HEK293 (cell line): Measurements from ENCODE around the gene GC.

Experiments
- CTCF ChIA-PET: fragments of 350-600 bp; formaldehyde crosslinking; extraction: SDS; loops from one replicate; lab custom pipeline; 2021; ENCODE audit warnings: antibody characterized with exemption; lab: Yijun Ruan, JAX
- POLR2A ChIA-PET: fragments of 300-600 bp; formaldehyde crosslinking; extraction: SDS; loops from one replicate; lab custom pipeline; 2020; ENCODE audit warnings: antibody characterized with exemption, inconsistent platforms; lab: Yijun Ruan, JAX
- H3K27ac ChIP-seq: fragments of 200-500 bp; sonication (Bioruptor generic); 2 replicates; pipeline ENCODE4 v1.5.1; 2014; ENCODE audit warnings: low read depth, low read length, control low read depth, inconsistent platforms; ENCODE audit errors: extremely low read depth
- H3K36me3 ChIP-seq, 2 experiments: fragments of 200-500 bp in 1 of 2; sonication (Bioruptor generic) in 1 of 2; 1 replicate in 1 of 2; 2 replicates in 1 of 2; pipeline ENCODE4 v1.5.1; 2014 to 2017; ENCODE audit warnings: inconsistent platforms in 2 of 2, low read length in 2 of 2; ENCODE audit not compliant: control insufficient read depth in 2 of 2, insufficient read depth in 1 of 2
- H3K4me1 ChIP-seq: fragments of 200-500 bp; sonication (Bioruptor generic); 2 replicates; pipeline ENCODE4 v1.5.1; 2014; ENCODE audit warnings: mild to moderate bottlenecking, low read length, inconsistent platforms; ENCODE audit not compliant: control insufficient read depth, insufficient read depth
- H3K4me3 ChIP-seq: 2 replicates; pipeline ENCODE4 v1.5.1; 2011; ENCODE audit warnings: low read depth, mild to moderate bottlenecking, control low read depth, low read length, moderate library complexity
- H3K9me3 ChIP-seq: fragments of 200-500 bp; sonication (Bioruptor generic); 2 replicates; pipeline ENCODE4 v1.5.1; 2014; ENCODE audit warnings: low read depth, low read length, inconsistent platforms; ENCODE audit not compliant: control insufficient read depth, insufficient read depth
- GLIS1 ChIP-seq: fragments of 450-650 bp; formaldehyde crosslinking; IDR thresholded peaks from 2 replicates; pipeline ENCODE4 v1.5.1; 2016; ENCODE audit warnings: missing biosample characterization, missing genetic modification characterization
- KLF16 ChIP-seq: fragments of 450-650 bp; formaldehyde crosslinking; IDR thresholded peaks from 2 replicates; pipeline ENCODE4 v1.5.1; 2017; ENCODE audit warnings: missing biosample characterization, missing genetic modification characterization
- SALL2 ChIP-seq: fragments of 450-650 bp; formaldehyde crosslinking; IDR thresholded peaks from 2 replicates; pipeline ENCODE4 v1.5.0; 2017; ENCODE audit warnings: missing biosample characterization, mild to moderate bottlenecking, missing genetic modification characterization, borderline replicate concordance
- SP7 ChIP-seq: fragments of 450-650 bp; formaldehyde crosslinking; IDR thresholded peaks from 2 replicates; pipeline ENCODE4 v1.5.1; 2016; ENCODE audit warnings: missing biosample characterization, missing genetic modification characterization
- ZNF2 ChIP-seq: fragments of 450-650 bp; formaldehyde crosslinking; IDR thresholded peaks from 2 replicates; pipeline ENCODE4 v1.5.1; 2016; ENCODE audit warnings: missing biosample characterization, missing genetic modification characterization
- ZNF202 ChIP-seq: fragments of 450-650 bp; formaldehyde crosslinking; IDR thresholded peaks from 2 replicates; pipeline ENCODE4 v1.5.1; 2016; ENCODE audit warnings: missing biosample characterization, missing genetic modification characterization, borderline replicate concordance
- ZNF239 ChIP-seq: fragments of 450-650 bp; formaldehyde crosslinking; IDR thresholded peaks from 2 replicates; pipeline ENCODE4 v1.5.1; 2016; ENCODE audit warnings: missing biosample characterization, missing genetic modification characterization
- ZNF24 ChIP-seq: fragments of 450-650 bp; formaldehyde crosslinking; IDR thresholded peaks from 2 replicates; pipeline ENCODE4 v1.5.1; 2016; ENCODE audit warnings: missing biosample characterization, missing genetic modification characterization
- ZNF248 ChIP-seq: fragments of 450-650 bp; formaldehyde crosslinking; IDR thresholded peaks from 2 replicates; pipeline ENCODE4 v1.5.1; 2017; ENCODE audit warnings: missing biosample characterization, missing genetic modification characterization
- ZNF37A ChIP-seq: fragments of 450-650 bp; IDR thresholded peaks from 2 replicates; pipeline ENCODE4 v1.5.1; 2018; ENCODE audit warnings: missing biosample characterization, missing genetic modification characterization
- ZNF394 ChIP-seq: fragments of 450-650 bp; formaldehyde crosslinking; IDR thresholded peaks from 2 replicates; pipeline ENCODE4 v1.5.1; 2016; ENCODE audit warnings: missing biosample characterization, missing genetic modification characterization, mild to moderate bottlenecking, moderate library complexity, borderline replicate concordance
- ZNF510 ChIP-seq: fragments of 450-650 bp; formaldehyde crosslinking; IDR thresholded peaks from 2 replicates; pipeline ENCODE4 v1.5.1; 2018; ENCODE audit warnings: mild to moderate bottlenecking, missing genetic modification characterization, missing biosample characterization; ENCODE audit not compliant: insufficient replicate concordance
- ZNF626 ChIP-seq: fragments of 450-650 bp; sonication (Bioruptor Pico); formaldehyde crosslinking; IDR thresholded peaks from 2 replicates; pipeline ENCODE4 v1.5.1; 2018; ENCODE audit warnings: missing biosample characterization, missing genetic modification characterization, inconsistent platforms
- ZNF654 ChIP-seq: fragments of 450-650 bp; formaldehyde crosslinking; IDR thresholded peaks from 2 replicates; pipeline ENCODE4 v1.5.1; 2016; ENCODE audit warnings: low read depth, missing biosample characterization, missing genetic modification characterization
- ZNF660 ChIP-seq: fragments of 450-650 bp; IDR thresholded peaks from 2 replicates; pipeline ENCODE4 v1.5.1; 2018; ENCODE audit warnings: missing biosample characterization, mild to moderate bottlenecking, missing genetic modification characterization
- ZNF792 ChIP-seq: fragments of 450-650 bp; formaldehyde crosslinking; IDR thresholded peaks from 2 replicates; pipeline ENCODE4 v1.5.1; 2016; ENCODE audit warnings: missing biosample characterization, missing genetic modification characterization
- TF ChIP-seq, protein P1 (sequence below): fragments of 450-650 bp; formaldehyde crosslinking; IDR thresholded peaks from 2 replicates; pipeline ENCODE4 v1.5.1; 2017; ENCODE audit warnings: missing biosample characterization, missing genetic modification characterization
- TF ChIP-seq, protein P2 (sequence below): fragments of 450-650 bp; formaldehyde crosslinking; IDR thresholded peaks from 2 replicates; pipeline ENCODE4 v1.5.1; 2016; ENCODE audit warnings: missing biosample characterization, missing genetic modification characterization
- TF ChIP-seq, protein P3 (sequence below): fragments of 450-650 bp; IDR thresholded peaks from 2 replicates; pipeline ENCODE4 v1.5.1; 2018; ENCODE audit warnings: missing biosample characterization, mild to moderate bottlenecking, missing genetic modification characterization

Gene GC

DNA sequence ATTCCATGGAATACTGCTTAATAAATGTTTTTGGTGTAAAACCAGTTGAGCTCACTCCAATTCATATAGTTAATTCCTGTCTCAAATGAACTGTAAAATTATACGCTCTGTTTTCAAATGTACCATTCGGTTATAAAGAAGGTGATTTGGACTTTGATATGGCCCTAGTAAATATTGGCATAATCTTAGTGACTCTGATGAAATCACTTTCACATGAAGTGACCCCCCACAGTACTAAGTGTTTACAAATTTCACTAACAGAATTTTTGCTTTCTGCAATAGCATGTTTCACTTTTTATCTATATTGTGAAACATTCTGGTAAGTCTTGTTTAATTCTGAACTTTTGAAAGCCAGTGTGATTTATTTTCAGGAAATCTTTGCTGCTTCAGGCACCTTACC is 10.9 kb downstream of the GC start (continued):
- no peak for TF ChIP-seq GLIS1 (tag by site-specific recombination)
- TF ChIP-seq ZNF202 (tag by site-specific recombination), result no peak
- TF ChIP-seq, protein P1, sequence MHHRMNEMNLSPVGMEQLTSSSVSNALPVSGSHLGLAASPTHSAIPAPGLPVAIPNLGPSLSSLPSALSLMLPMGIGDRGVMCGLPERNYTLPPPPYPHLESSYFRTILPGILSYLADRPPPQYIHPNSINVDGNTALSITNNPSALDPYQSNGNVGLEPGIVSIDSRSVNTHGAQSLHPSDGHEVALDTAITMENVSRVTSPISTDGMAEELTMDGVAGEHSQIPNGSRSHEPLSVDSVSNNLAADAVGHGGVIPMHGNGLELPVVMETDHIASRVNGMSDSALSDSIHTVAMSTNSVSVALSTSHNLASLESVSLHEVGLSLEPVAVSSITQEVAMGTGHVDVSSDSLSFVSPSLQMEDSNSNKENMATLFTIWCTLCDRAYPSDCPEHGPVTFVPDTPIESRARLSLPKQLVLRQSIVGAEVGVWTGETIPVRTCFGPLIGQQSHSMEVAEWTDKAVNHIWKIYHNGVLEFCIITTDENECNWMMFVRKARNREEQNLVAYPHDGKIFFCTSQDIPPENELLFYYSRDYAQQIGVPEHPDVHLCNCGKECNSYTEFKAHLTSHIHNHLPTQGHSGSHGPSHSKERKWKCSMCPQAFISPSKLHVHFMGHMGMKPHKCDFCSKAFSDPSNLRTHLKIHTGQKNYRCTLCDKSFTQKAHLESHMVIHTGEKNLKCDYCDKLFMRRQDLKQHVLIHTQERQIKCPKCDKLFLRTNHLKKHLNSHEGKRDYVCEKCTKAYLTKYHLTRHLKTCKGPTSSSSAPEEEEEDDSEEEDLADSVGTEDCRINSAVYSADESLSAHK (tag by site-specific recombination), result no peak
- no peak for TF ChIP-seq ZNF239 (tag by site-specific recombination)
- no peak for TF ChIP-seq ZNF660 (tag by site-specific recombination)

DNA sequence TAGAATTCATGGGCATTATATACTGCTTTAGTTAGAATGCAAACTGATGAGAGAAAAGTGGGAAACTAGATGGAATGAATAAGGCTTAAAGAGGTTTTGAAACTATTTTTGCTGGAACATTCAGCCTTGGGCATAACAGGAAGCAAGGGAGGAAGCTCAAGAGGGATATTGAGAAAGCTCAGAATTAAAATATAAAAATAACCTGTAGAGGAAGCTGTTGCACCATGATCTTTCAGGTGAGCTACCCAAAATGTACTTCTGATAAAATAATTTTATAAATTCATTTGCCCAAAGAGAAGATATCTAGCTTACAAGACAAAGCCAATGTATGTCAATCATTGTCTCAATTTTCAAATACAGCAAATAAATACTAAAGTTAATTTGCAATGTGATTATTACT is 11.3 kb downstream of the GC start:
- no peak for TF ChIP-seq ZNF626
- TF ChIP-seq ZNF394, result no peak
- TF ChIP-seq ZNF37A (tag by site-specific recombination), result no peak
- peak; percentile 26 for TF ChIP-seq ZNF654 (tag by site-specific recombination)
- TF ChIP-seq SP7 (tag by site-specific recombination), result no peak
- Histone ChIP-seq H3K4me1 (no peaks in the 10 kb centered on the region), H3K9me3 (no peaks in the 10 kb centered on the region), H3K27ac (no peak overlapping the region), H3K36me3 (no peaks in the 10 kb centered on the region), H3K4me3 (no peak overlapping the region)
- ChIA-PET POLR2A (interaction anchor here (0.8 kb wide), 1 partner anchor 101 kb away, joined by 3 read pairs; no protein-coding TSS in a partner anchor), CTCF (interaction anchor here (0.6 to 1.3 kb wide), 6 partner anchors 16 to 530 kb away, joined by 3 to 5 read pairs (median 4); no protein-coding TSS in a partner anchor)

DNA sequence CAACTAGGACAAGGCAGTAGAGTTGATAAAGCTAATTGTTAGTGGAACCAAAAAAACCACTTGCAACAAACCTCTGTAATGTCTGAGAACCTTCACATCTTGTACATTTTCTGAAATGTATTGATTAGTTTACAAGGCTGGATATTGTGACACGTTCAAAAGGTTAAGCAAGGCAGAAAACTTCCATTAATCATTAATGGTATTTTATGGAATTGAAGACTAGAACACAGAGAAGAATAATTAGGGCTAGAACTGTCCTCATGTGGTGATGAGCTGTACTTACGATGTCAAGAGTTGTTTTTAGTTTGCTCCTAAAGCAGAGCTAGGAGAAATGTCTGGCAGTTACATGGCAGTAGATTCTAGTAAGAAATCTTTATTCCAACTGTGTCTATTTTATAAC is 12.3 kb downstream of the GC start:
- Histone ChIP-seq H3K36me3 (no peaks in the 10 kb centered on the region), H3K4me1 (no peaks in the 10 kb centered on the region), H3K27ac (no peak overlapping the region), H3K9me3 (no peaks in the 10 kb centered on the region), H3K4me3 (no peak overlapping the region)
- TF ChIP-seq ZNF248 (no peak), ZNF24 (no peak), ZNF2 (tag by site-specific recombination) (no peak), ZNF792 (tag by site-specific recombination) (no peak), ZNF510 (no peak), SALL2 (tag by site-specific recombination) (no peak), KLF16 (tag by site-specific recombination) (no peak)
- TF ChIP-seq, protein P2, sequence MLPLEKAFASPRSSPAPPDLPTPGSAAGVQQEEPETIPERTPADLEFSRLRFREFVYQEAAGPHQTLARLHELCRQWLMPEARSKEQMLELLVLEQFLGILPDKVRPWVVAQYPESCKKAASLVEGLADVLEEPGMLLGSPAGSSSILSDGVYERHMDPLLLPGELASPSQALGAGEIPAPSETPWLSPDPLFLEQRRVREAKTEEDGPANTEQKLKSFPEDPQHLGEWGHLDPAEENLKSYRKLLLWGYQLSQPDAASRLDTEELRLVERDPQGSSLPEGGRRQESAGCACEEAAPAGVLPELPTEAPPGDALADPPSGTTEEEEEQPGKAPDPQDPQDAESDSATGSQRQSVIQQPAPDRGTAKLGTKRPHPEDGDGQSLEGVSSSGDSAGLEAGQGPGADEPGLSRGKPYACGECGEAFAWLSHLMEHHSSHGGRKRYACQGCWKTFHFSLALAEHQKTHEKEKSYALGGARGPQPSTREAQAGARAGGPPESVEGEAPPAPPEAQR, result no peak
- TF ChIP-seq, protein P3, sequence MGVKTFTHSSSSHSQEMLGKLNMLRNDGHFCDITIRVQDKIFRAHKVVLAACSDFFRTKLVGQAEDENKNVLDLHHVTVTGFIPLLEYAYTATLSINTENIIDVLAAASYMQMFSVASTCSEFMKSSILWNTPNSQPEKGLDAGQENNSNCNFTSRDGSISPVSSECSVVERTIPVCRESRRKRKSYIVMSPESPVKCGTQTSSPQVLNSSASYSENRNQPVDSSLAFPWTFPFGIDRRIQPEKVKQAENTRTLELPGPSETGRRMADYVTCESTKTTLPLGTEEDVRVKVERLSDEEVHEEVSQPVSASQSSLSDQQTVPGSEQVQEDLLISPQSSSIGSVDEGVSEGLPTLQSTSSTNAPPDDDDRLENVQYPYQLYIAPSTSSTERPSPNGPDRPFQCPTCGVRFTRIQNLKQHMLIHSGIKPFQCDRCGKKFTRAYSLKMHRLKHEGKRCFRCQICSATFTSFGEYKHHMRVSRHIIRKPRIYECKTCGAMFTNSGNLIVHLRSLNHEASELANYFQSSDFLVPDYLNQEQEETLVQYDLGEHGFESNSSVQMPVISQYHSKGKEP, result no peak
- ChIA-PET POLR2A (interaction anchor here (0.8 kb wide), 1 partner anchor 102 kb away, joined by 3 read pairs; no protein-coding TSS in a partner anchor), CTCF (interaction anchor here (1.0 kb wide), 2 partner anchors 514 to 515 kb away, joined by 3 to 4 read pairs; no protein-coding TSS in a partner anchor)
